NCI-H446 (cell line): ENCODE results near the gene NRF1.

Experiments
- DNase-seq, 2 experiments: peaks; one replicate each; lab custom pipeline; 2025; lab: John Stamatoyannopoulos, UW

The NRF1 gene

GRCh38 chr7:129771201-129771927, 159.8 kb downstream of the NRF1 start:
- DNase-seq = no peak

- DNase-seq = no peak
These were observed 160.5 kb downstream of the NRF1 start for GRCh38 chr7:129771928-129772479.

- no peak for DNase-seq
These were observed 161.2 kb downstream of the NRF1 start for GRCh38 chr7:129772646-129773280.

GRCh38 chr7:129773328-129773731, 161.8 kb downstream of the NRF1 start:
- no peak for DNase-seq

- no peak for DNase-seq
These were observed 162.4 kb downstream of the NRF1 start for GRCh38 chr7:129773871-129774270.

- peak in 1 of 2 experiments; percentile 67 for DNase-seq
These were observed 162.8 kb downstream of the NRF1 start for GRCh38 chr7:129774359-129774758.

GRCh38 chr7:129774871-129775694, 163.6 kb downstream of the NRF1 start:
- DNase-seq = no peak

- DNase-seq = no peak
These were observed 164.3 kb downstream of the NRF1 start for GRCh38 chr7:129775695-129776361.

- DNase-seq = no peak
These were observed 164.8 kb downstream of the NRF1 start for GRCh38 chr7:129776362-129776722.

- no peak for DNase-seq
These were observed 165.8 kb downstream of the NRF1 start for GRCh38 chr7:129777195-129777844.

GRCh38 chr7:129777993-129778769, 166.7 kb downstream of the NRF1 start:
- no peak for DNase-seq

- DNase-seq = no peak
These were observed 167.5 kb downstream of the NRF1 start for GRCh38 chr7:129778770-129779601.

- no peak for DNase-seq
These were observed 168.2 kb downstream of the NRF1 start for GRCh38 chr7:129779602-129780256.

- DNase-seq = peak; percentile 15 to 80
These were observed 168.9 kb downstream of the NRF1 start for GRCh38 chr7:129780257-129780973.

GRCh38 chr7:129780974-129781927, 169.7 kb downstream of the NRF1 start:
- no peak for DNase-seq

- no peak for DNase-seq
These were observed 170.7 kb downstream of the NRF1 start for GRCh38 chr7:129781928-129782817.
